GM18519 (cell line): Measurements from ENCODE around the gene PTPRS.
"Not testable (repeated sequence)": the region's sequence is repeated elsewhere in the genome, so short reads cannot be mapped to it uniquely, and the experiment has no call there.

ENCODE experiments used
- ATAC-seq: cut with Tn5 transposase; IDR thresholded peaks from one replicate; pipeline ENCODE4 v1.9.1; 2021; ENCODE audit warnings: mild to moderate bottlenecking, moderate library complexity; ENCODE audit not compliant: unreplicated experiment, low FRiP score

PTPRS gene

GRCh38 chr19:5340637-5341447, at the start of gene PTPRS:
TSS of gene PTPRS (minus strand) at chr19:5340812. CDS start at chr19:5286140, 54,672 bp downstream.
- ATAC-seq = no peak

DNA sequence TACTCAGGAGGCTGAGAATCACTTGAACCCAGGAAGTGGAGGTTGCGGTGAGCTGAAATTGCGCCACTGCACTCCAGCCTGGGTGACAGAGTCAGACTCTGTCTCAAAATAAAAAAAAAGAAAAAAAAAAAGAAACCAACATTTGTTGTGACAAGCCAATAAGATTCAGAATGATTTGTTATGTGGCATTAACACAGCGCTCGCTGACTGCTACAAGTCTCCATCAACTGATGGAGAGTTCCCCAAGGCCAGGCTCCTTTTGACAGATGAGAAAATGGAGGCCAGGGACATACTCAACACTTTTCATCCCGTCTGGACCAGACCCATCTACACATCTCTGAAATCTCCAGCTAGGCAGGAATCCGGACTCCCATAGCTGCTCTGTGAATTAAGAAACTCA, 48.7 kb upstream of the PTPRS start:
- no peak for ATAC-seq

DNA sequence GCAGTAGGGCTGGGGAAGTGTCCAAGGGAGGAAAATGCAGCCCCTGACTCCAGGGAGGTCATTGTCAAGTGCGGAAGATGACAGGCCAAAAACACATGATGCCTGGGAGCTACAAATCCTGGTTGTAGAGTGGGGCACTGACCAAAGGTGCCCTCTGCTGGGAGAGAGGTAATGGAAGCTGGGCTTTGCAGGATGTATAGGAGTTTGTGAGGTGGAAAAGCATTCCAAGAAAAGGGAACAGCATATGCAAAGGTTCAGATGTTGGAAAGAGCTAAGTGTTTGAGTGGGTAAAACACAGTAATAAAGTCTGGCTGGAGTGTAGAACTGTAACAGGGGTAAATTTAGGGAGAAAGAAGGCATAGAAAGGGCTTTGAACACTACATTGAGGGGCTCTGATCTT, 46.9 kb upstream of the PTPRS start:
- no peak for ATAC-seq

GRCh38 chr19:5386841-5387240, 46.2 kb upstream of the PTPRS start:
- no peak for ATAC-seq

DNA sequence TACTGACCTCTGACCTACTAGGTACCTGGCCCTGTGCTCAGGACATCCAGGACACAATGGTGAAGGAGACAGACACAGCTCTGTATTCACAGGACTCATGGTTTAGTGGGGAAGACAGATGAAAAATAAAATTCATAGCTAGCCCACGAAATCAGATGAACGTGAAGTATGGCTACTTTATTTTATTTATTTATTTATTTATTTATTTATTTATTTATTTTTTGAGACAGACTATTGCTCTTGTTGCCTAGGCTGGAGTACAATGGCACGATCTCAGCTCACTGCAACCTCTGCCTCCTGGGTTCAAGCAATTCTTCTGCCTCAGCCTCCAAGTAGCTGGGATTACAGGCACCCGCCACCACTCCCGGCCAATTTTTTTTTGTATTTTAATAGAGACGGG, 40.6 kb upstream of the PTPRS start:
- ATAC-seq = not testable (repeated sequence)

- ATAC-seq = no peak
Observed at GRCh38 chr19:5380215-5380919, 39.8 kb upstream of the PTPRS start.

DNA sequence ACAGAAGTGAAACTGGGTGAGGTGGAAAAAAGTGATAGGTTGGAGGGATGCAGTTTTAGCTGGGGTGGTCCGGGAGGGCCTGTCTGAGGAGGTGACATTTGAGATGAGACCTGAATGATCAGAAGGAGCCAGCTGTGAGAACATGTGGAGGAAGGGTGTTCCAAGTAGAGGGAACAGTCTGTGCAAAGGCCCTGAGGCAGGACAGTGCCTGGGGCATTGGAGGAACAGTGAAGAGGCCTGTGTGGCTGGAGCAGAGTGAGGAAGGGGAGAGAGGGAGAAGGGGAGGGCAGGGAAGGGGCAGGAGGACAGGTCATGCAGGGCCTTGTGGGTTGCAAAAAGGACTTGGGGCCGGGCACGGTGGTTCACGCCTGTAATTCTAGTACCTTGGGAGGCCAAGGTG, 36.3 kb upstream of the PTPRS start:
- ATAC-seq = no peak

DNA sequence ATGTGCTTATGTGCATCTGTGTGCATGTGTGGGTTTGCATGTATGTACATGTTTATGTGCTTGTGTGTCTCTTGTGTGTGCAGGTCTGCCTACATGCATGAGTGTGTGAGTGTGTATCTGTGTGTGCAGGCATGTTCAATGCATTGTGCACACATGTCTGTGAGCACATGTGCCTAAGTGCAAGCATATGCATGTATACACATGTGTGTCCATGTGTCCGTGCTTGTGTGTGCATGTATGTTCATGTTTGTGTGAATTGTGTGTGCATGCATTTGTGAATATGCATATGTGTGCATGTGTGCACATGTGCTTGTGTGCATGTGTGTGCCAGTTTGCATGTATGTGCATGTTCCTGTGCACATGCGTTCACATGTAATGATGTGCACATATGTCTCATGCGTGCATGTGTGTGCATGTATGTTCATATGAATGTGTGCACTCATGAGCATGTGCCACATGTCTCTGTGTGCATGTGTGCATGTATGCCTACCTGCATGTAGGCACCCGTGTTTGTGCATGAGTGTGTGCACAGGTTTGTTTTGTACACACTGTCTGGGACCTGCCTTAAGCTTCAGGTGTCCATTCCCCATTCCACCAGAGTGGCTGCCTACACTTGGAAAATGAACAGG, 32.1 kb upstream of the PTPRS start:
- ATAC-seq = no peak

DNA sequence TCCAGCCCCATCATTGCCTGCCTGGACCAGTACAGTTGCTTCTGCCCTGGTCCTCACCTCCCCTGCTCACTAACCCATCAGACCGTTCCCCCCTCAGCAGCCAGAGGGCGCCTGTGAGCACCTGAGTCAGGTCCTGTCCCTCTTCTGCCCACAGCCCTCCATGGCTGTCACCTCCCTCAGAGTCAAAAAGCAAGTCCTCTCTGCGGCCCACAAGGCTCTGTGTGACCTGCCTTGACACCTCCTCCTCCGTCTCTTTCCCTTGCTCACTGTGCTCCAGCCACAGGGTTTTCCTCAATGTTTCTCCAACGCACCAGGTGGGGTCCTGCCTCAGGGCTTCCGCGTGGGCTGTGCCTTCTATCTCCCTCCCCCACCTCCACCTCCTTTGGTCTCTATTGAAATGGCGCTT, 29.4 kb upstream of the PTPRS start:
- no peak for ATAC-seq

- ATAC-seq = no peak
Observed at GRCh38 chr19:5369304-5369703, 28.7 kb upstream of the PTPRS start.

GRCh38 chr19:5367530-5368133, 27.0 kb upstream of the PTPRS start:
- ATAC-seq = no peak

GRCh38 chr19:5365905-5366304, 25.3 kb upstream of the PTPRS start:
- no peak for ATAC-seq

DNA sequence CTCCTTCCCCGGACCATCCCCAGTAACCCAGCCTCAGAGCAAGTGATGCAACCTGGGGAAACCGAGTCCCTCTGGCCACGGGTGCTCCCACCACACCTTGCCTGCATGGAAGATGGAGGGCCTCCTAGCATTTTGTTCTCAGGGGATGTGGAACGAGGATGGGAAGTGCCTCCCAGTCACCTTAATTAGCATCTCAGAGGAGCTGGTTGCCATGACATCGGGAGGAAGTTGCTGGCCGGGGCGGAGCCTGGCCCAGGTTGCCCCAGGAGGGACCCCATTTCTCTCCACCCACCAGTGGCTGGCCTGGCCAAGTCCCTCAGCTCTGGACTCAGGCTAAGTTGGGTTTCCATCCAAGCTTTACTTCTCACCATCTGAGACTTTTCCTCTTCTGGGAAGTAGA, 24.1 kb upstream of the PTPRS start:
- ATAC-seq = no peak

DNA sequence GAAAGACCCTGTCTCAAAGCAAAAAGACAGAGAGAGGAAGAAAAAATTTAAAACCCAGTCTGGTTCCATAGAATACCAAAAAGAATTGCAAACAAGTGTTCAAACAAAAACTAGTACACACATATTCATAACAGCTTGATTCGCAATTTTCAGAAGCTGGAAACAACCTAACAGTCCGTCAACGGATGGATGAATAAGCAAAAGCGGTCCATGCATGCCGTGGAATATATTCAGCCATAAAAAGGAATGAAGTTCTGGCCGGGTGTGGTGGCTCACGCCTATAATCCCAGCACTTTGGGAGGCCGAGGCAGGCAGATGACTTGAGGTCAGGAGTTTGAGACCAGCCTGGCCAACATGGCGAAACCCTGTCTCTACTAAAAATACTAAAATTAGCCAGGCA, 21.2 kb upstream of the PTPRS start:
- ATAC-seq = not testable (repeated sequence)

DNA sequence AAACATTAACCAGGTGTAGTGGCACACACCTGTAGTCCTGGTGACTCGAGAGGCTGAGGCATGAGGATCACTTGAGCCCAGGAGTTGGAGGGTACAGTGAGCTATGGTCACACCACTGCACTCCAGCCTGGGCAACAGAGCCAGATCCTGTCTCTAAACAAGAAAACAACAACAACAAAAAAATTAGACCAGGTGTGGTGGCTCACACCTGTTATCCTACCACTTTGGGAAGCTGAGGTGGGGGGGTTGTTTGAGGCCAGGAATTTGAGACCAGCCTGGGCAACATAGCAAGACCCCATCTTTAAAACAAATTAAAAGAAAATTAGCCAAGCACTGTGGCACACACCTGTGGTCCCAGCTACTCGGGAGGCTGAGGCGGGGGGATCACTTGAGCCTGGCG, 20.8 kb upstream of the PTPRS start:
- no peak for ATAC-seq

- ATAC-seq = no peak
Observed at GRCh38 chr19:5360003-5360780, 19.6 kb upstream of the PTPRS start.

GRCh38 chr19:5358173-5358800, 17.7 kb upstream of the PTPRS start:
- ATAC-seq = no peak

GRCh38 chr19:5357584-5357983, 17.0 kb upstream of the PTPRS start:
- ATAC-seq = no peak

DNA sequence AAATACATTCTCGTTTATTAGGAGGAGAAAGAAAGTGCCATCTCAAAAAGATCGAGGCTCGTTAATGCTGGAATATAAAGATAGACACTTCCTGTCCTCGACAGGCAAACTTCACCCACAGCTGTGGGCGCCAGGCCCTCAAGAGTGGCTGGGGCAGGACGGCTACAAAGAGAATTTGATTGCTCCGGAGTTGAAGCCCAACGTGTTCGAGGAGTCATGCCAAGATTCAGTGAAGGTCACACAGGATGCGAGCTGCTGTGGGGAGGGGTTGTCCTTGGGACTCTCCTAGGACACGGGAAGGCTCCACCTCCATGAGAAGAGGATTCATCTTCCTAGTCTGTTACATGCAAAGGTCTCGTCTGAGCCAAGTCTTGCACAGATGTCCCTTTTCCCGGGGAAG, 16.3 kb upstream of the PTPRS start:
- no peak for ATAC-seq

- ATAC-seq = no peak
Observed at GRCh38 chr19:5356428-5356827, 15.8 kb upstream of the PTPRS start.
